HL-60/S4 (cell line): Measurements from ENCODE around the gene OLIG2.

Experiments
- in situ Hi-C: fragments of 300-500 bp; cut with MboI; formaldehyde crosslinking; loops from 2 replicates; pipeline ENCODE4 v1.14.3; 2022; ENCODE audit warnings: low sequenced_read_pairs

Gene OLIG2

DNA sequence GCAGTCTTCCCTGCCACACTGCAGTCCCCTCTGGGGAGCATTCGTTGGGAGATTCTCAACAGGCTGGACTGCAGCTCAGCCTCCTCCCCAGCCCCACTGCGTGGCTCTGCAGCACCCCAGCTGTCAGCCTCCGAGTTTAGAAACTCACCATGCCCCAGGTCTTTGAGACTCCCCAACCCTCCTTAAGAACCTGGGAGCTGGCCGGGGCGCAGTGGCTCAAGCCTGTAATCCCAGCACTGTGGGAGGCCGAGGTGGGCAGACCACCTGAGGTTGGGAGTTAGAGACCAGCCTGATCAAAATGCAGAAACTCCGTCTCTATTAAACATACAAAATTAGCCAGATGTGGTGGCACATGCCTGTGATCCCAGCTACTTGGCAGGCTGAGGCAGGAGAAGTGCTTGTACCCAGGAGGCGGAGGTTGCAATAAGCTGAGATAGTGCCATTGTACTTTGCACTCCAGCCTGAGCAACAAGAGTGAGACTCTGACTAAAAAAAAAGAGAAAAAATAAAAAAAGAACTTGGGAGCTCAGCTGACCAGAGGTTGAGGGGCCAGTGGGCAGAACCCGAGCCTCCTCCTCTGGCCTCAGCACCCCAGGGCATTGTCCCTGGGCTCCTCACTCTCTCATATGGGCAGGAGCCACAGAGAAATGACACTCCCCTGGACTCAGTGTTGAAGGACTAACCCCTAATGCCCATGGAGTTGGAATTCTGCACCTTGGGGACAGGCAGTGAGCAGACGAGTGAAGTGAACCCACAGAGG, 5.6 kb downstream of the OLIG2 start:
- in situ Hi-C loops: no loop called here

DNA sequence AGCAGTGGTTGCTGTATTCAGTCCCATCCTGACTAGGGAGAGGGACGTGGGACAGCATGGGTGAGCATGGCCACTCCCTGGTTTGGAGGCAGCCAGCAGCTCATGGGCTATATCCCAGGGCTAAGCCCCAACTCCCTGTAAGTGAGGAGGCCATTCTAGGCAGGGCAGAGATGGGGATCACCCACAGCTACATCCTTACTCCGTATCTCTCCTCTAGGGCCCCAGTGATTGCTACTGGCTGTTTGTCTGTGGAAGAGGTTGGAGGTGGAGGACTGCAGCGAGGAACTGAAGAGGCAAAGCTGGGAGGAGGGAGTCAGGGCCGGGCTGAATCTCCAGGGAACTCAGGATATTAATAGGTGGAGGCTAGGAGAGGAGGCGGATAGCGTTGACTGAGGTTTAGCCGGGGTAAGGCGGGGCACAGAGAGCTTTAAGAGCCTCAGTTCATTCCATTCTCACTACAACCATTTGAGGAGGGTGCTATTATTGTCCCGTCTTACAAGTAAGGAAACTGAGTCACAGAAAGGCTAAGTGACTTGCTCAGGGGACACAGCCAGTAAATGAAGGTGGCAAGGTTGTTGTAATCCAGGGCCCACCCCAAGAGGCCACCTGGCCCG, 6.8 kb downstream of the OLIG2 start:
- in situ Hi-C loops: no loop called here

DNA sequence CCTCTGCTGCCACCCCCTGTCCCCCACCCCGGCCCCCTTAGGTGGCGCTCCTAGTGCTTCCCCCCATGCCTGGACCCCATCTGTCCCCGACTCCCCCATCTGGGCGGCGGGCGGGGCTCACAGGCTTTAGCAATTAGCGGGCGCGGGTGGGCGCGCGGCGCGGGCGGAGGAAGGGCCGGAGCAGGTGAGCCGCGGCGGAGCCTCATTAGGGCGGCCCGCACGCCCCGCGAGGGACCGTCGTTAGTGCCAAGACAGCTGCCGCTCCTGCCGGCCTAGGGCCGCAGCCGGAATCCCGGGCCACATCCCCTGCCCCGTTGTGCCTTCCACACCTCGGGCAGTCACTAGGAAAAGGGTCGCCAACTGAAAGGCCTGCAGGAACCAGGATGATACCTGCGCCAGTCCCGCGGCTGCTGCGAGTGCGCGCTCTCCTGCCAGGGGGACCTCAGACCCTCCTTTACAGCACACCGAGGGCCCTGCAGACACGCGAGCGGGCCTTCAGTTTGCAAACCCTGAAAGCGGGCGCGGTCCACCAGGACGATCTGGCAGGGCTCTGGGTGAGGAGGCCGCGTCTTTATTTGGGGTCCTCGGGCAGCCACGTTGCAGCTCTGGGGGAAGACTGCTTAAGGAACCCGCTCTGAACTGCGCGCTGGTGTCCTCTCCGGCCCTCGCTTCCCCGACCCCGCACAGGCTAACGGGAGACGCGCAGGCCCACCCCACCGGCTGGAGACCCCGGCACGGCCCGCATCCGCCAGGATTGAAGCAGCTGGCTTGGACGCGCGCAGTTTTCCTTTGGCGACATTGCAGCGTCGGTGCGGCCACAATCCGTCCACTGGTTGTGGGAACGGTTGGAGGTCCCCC, 7.6 kb downstream of the OLIG2 start:
- in situ Hi-C loops: no loop called here

- in situ Hi-C loops: no loop called here
Measured at GRCh38 chr21:33033961-33034413, 8.3 kb downstream of the OLIG2 start.

DNA sequence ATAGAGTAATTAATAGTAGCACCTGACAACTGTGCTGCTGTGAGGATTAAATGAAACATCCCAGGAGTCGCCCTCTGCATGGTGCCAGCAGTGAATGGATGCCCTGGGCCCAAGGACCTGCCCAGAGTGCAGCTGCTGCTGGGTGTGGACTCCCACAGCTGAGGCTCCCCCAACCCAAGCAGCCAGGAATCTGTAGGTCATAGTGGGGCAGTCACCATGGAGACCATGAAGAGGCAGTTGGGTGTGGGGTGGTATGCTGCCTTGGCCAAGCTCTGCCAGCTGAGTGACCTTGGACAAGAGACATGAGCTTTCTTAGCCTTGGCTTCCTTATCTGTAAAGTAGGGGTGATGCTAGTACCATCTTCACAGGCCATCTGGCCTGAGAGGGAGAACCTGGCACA, 9.4 kb downstream of the OLIG2 start:
- in situ Hi-C loops: no loop called here

- in situ Hi-C loops: no loop called here
Measured at GRCh38 chr21:33036430-33037162, 10.9 kb downstream of the OLIG2 start.

DNA sequence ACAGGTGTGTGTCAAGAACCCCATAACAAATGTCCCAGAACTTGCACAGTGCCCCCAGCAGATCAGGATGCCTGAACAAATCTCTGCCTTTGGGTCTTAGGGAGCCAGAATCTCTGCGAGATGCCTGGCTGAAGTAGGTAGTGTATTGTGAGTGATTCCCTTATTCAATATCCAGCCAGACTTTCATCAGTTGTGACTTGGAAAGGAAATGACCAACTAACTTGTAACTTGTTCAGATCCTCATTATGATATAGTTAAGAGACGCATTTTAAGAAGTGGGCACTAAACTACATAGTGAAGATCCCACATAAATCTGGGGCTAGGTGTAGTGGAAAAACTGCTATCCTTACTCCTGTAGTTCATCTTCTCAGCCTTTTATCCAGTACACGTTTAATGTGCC, 11.8 kb downstream of the OLIG2 start:
- in situ Hi-C loops: no loop called here

- in situ Hi-C loops: no loop called here
Measured at GRCh38 chr21:33039536-33039935, 13.8 kb downstream of the OLIG2 start.

GRCh38 chr21:33040215-33040614, 14.5 kb downstream of the OLIG2 start:
- in situ Hi-C loops: no loop called here

- in situ Hi-C loops: no loop called here
Measured at GRCh38 chr21:33041981-33042380, 16.2 kb downstream of the OLIG2 start.

- in situ Hi-C loops: no loop called here
Measured at GRCh38 chr21:33042812-33043211, 17.1 kb downstream of the OLIG2 start.

GRCh38 chr21:33046455-33046854, 20.7 kb downstream of the OLIG2 start:
- in situ Hi-C loops: no loop called here

- in situ Hi-C loops: no loop called here
Measured at GRCh38 chr21:33047231-33047630, 21.5 kb downstream of the OLIG2 start.

DNA sequence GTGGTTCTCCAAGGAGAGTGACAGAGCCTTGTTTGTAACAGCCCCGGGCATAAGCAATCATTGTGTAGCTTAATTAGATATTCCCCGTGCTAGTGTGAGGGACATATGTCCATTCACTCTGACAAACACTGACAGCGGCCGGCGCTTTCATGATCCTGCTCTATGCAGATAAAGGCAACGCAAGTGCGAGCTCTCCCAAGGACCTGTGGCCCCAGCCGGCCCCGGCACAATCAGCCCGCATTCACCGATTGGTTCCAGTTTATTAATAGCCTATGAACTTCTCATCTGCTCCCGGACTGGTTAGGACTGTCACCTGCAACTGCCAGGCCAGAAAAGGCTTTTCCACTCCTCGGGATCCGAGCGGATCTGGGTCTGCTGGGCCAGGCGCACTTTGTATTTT, 26.2 kb downstream of the OLIG2 start:
- in situ Hi-C loops: no loop called here

- in situ Hi-C loops: no loop called here
Measured at GRCh38 chr21:33053951-33054350, 28.2 kb downstream of the OLIG2 start.

DNA sequence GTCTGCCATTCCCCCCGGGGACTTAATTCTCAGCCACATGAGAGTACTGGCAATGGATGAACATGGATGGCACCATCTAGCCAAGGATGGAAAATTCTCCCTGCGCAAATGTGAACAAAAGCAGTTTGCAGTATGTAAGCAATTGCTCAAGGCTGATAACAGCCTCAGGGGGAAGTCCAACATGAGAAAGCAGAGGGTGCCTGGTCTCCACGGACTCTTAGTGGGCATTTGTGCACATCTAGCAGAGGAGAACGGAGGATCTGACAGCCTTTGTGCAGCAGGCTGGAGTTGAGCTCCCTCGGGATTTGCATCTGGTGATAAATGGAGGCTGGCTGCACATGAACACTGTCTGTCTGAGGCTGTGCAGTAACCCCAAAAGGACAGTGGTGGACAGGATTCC, 30.3 kb downstream of the OLIG2 start:
- in situ Hi-C loops: no loop called here

DNA sequence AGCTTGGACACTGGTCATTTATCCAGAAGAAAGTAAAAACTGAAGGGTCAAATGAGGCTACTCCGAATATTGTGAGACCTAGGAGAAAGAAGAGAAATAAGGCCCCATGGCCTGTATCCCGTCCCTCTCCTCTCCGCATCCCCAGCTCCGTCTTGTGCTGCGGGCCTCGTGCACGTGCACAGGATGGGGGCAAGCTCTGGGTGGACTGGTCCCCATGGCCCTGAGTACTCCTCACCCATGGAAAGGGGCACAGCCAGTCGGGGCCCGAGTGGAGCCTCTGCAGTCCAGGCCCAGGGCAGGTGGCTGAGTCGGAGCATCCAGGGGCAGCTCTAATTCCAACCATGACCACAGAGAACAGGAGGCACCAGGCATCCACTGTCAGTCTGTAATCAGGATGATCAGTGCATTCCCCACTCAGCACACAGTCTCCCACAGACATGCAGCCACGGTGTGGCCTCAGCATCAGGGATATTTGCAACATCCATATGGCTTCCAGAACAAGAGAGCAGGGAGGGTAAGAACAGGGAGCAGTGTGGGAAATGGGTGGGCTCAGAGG, 31.7 kb downstream of the OLIG2 start:
- in situ Hi-C loops: no loop called here

DNA sequence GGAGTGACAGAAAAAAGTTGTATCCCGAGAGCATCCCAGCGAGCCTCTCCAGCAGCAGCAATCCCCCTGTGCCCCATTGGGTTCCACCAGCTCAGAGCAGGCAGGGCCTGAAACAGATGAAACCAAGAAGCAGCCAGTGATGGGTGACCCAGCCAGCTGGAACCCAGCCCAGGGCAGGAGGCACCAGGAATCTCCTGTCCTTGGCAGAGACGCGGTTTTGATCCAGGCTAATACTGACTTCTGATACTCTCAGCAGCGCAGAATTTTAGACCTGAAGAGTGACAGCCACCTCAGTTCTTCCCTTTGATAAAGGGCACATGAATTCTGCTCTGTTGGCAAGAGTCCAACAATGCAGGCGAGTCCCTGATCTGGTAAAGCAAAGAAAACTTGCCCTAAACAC, 32.8 kb downstream of the OLIG2 start:
- in situ Hi-C loops: no loop called here

DNA sequence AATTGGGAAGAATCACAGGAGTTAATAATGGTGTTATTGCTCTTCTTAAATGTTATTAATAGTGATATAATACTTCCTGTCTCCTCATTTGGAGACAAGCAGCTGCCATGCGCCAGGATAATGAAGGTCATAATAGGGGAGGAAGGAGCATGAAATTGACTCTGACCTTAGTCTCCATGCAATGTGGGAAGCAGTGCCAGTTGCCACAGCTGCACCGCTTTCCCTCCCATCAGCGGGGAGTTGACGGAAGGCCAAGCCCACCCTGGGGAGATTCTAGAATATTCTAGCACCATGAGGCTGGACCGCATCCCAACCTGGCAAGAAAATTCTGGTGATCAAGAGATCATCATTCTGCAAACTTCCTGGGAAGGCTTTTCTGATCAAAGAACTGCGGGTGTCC, 33.2 kb downstream of the OLIG2 start:
- in situ Hi-C loops: no loop called here

DNA sequence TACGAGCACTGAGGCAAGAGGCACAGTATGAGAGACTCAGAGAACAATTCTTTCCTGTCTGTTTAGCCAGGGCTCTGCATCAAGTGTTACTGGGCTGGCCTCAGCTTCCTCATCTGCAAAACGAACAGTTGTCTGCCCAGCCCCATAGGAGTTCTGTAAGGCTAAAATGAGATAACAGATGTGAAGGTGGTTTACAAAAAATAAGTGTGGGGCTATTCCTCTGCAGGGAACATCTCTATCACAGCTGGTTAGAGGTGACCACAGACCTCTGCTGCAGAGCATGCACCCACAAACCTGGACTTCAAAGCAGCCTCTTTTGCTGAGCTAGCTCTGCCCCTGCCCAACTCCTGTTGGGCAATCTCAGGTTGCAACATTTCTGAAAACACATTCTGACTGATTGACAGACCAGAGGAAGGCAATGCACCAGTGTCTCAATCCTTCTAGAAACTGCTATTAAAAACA, 33.7 kb downstream of the OLIG2 start:
- in situ Hi-C loops: no loop called here

GRCh38 chr21:33061233-33061632, 35.5 kb downstream of the OLIG2 start:
- in situ Hi-C loops: no loop called here
